IMR-90 (cell line): ENCODE data around the gene BCAS3.

Source experiments
- CTCF ChIP-seq: conservative IDR thresholded peaks from 2 replicates; pipeline ENCODE4 v1.5.1; 2012; ENCODE audit warnings: mild to moderate bottlenecking, low read depth, low read length, improper control_type of control experiment
- POLR2A ChIP-seq: IDR thresholded peaks from 2 replicates; pipeline ENCODE4 v1.6.1; 2012; ENCODE audit warnings: mild to moderate bottlenecking, low read depth, low read length
- USF2 ChIP-seq: fragments of 150-350 bp; IDR thresholded peaks from 2 replicates; pipeline ENCODE4 v1.6.1; 2017; ENCODE audit warnings: mild to moderate bottlenecking, antibody characterized with exemption, low read length, low read depth

- TF ChIP-seq CTCF, result no peak
- no peak for TF ChIP-seq POLR2A
- no peak for TF ChIP-seq USF2
Measured at GRCh38 chr17:61343576-61343975, 665.9 kb downstream of the BCAS3 start.
